Parathyroid adenoma (tissue), 2 donors: ENCODE results near the gene RPGRIP1.
"Not testable (repeated sequence)": the region's sequence is repeated elsewhere in the genome, so short reads cannot be mapped to it uniquely, and the experiment has no call there.

Source experiments
- H2AFZ ChIP-seq: fragments of 300-600 bp; sonication (generic); one replicate; pipeline ENCODE4 v1.7.0; 2017; ENCODE audit warnings: antibody characterized with exemption, mild to moderate bottlenecking
- H3K27ac ChIP-seq: fragments of 300-600 bp; sonication (generic); one replicate; pipeline ENCODE4 v1.7.0; 2017
- H3K27me3 ChIP-seq: fragments of 300-600 bp; sonication (generic); one replicate; pipeline ENCODE4 v1.7.0; 2017; ENCODE audit warnings: low read length; ENCODE audit not compliant: control insufficient read depth, insufficient read depth
- H3K36me3 ChIP-seq: fragments of 300-600 bp; sonication (generic); one replicate; pipeline ENCODE4 v1.7.0; 2017; ENCODE audit warnings: low read length; ENCODE audit not compliant: control insufficient read depth, insufficient read depth
- H3K4me1 ChIP-seq: fragments of 300-600 bp; sonication (generic); one replicate; pipeline ENCODE4 v1.7.0; 2017; ENCODE audit warnings: control low read depth
- H3K4me2 ChIP-seq: fragments of 300-600 bp; sonication (generic); one replicate; pipeline ENCODE4 v1.7.0; 2017; ENCODE audit warnings: low read length
- H3K4me3 ChIP-seq: fragments of 300-600 bp; sonication (generic); one replicate; pipeline ENCODE4 v1.7.0; 2017; ENCODE audit warnings: low read depth, low read length
- H3K79me2 ChIP-seq: fragments of 300-600 bp; sonication (generic); one replicate; pipeline ENCODE4 v1.7.0; 2017; ENCODE audit warnings: control low read depth
- H3K9ac ChIP-seq: fragments of 300-600 bp; sonication (generic); one replicate; pipeline ENCODE4 v1.7.0; 2017; ENCODE audit warnings: mild to moderate bottlenecking
- H3K9me3 ChIP-seq: fragments of 300-600 bp; sonication (generic); one replicate; pipeline ENCODE4 v1.7.0; 2017; ENCODE audit warnings: low read length; ENCODE audit not compliant: control insufficient read depth
- CTCF ChIP-seq: fragments of 300-600 bp; sonication (generic); IDR thresholded peaks from one replicate; pipeline ENCODE4 v1.7.0; 2017; ENCODE audit warnings: antibody characterized with exemption, mild to moderate bottlenecking
- donor health status: primary hyperparathyroidism.

Gene RPGRIP1

GRCh38 chr14:21268617-21269251, 11.1 kb upstream of the RPGRIP1 start:
- no peak for TF ChIP-seq CTCF
- Histone ChIP-seq H3K4me3 (peak overlapping the region; percentile 100), H3K27me3 (no peaks in the 10 kb centered on the region), H3K4me1 (peaks cover 21% of the 10 kb centered on the region), H3K9ac (peak overlapping the region; percentile 97), H3K27ac (peak overlapping the region; percentile 98), H3K79me2 (peaks cover 51% of the 10 kb centered on the region), H2AFZ (peak overlapping the region; percentile 90), H3K36me3 (no peaks in the 10 kb centered on the region), H3K9me3 (no peaks in the 10 kb centered on the region), H3K4me2 (peak overlapping the region; percentile 81)

GRCh38 chr14:21269252-21270046, 10.4 kb upstream of the RPGRIP1 start, which contains the start of gene HNRNPC:
TSS of gene HNRNPC (minus strand) at chr14:21269442. CDS start at chr14:21234193, 35,249 bp downstream.
- H3K9ac ChIP-seq: peak within 1 kb of the TSS; percentile 97
- no peaks in the 10 kb centered on the region for H3K36me3 ChIP-seq
- peak within 1 kb of the TSS; percentile 100 for H3K4me3 ChIP-seq
- H3K27me3 ChIP-seq: no peaks in the 10 kb centered on the region
- peaks cover 43% of the 10 kb centered on the region for H3K79me2 ChIP-seq
- H3K27ac ChIP-seq: peak within 1 kb of the TSS; percentile 98
- H3K4me2 ChIP-seq: peak within 1 kb of the TSS; percentile 81
- peak within 1 kb of the TSS; percentile 94 for H2AFZ ChIP-seq
- peaks cover 18% of the 10 kb centered on the region for H3K4me1 ChIP-seq
- no peak for TF ChIP-seq CTCF
- no peaks in the 10 kb centered on the region for H3K9me3 ChIP-seq

- not testable (repeated sequence) for H3K27me3 ChIP-seq, H3K9ac ChIP-seq, H3K36me3 ChIP-seq
These were observed 7.2 kb upstream of the RPGRIP1 start for GRCh38 chr14:21272661-21273060.

GRCh38 chr14:21275261-21275858, 4.5 kb upstream of the RPGRIP1 start:
- H3K27ac ChIP-seq: no peak overlapping the region
- H3K9ac ChIP-seq: no peak overlapping the region
- no peak overlapping the region for H3K4me3 ChIP-seq

More at GRCh38 chr14:21272661-21273060, 7.2 kb upstream of the RPGRIP1 start:
- not testable (repeated sequence) for H2AFZ ChIP-seq, H3K4me3 ChIP-seq, H3K4me1 ChIP-seq, H3K27ac ChIP-seq, H3K9me3 ChIP-seq, H3K4me2 ChIP-seq
- H3K79me2 ChIP-seq: peaks cover 14% of the 10 kb centered on the region

More at GRCh38 chr14:21275261-21275858, 4.5 kb upstream of the RPGRIP1 start:
- H2AFZ ChIP-seq: peak overlapping the region; percentile 47
- H3K4me2 ChIP-seq: no peak overlapping the region
- H3K4me1 ChIP-seq: no peaks in the 10 kb centered on the region
- no peaks in the 10 kb centered on the region for H3K36me3 ChIP-seq
- no peaks in the 10 kb centered on the region for H3K9me3 ChIP-seq
- TF ChIP-seq CTCF: no peak
- H3K27me3 ChIP-seq: no peaks in the 10 kb centered on the region
- no peaks in the 10 kb centered on the region for H3K79me2 ChIP-seq
